SU-DHL-6 (cell line): ENCODE data around the gene C9orf78.

Experiments used
- H2AFZ ChIP-seq: fragments of 200-600 bp; sonication (generic); 2 replicates; pipeline ENCODE4 v1.6.1; 2014; ENCODE audit warnings: low read depth, mild to moderate bottlenecking, moderate library complexity, mixed read lengths, antibody characterized with exemption, low read length; ENCODE audit not compliant: severe bottlenecking
- H3F3A ChIP-seq: fragments of 200-600 bp; shearing (Covaris generic); 2 replicates; pipeline ENCODE4 v1.6.0; 2016; ENCODE audit warnings: antibody characterized with exemption, mild to moderate bottlenecking; ENCODE audit not compliant: insufficient read depth
- H3K27ac ChIP-seq: fragments of 200-600 bp; sonication (generic); 2 replicates; pipeline ENCODE4 v1.5.1; 2016; ENCODE audit warnings: low read depth, mild to moderate bottlenecking, low read length, moderate library complexity, mixed read lengths
- H3K27me3 ChIP-seq: fragments of 200-600 bp; sonication (generic), shearing (Covaris generic); 2 replicates; pipeline ENCODE4 v1.6.0; 2014; ENCODE audit warnings: mild to moderate bottlenecking, low read length
- H3K36me3 ChIP-seq: fragments of 200-600 bp; sonication (generic); 2 replicates; pipeline ENCODE4 v1.6.1; 2014; ENCODE audit warnings: mild to moderate bottlenecking, low read length, mixed read lengths
- H3K4me2 ChIP-seq: fragments of 300-600, 200-600 bp; shearing (Covaris generic), sonication (generic); 2 replicates; pipeline ENCODE4 v1.6.0; 2014; ENCODE audit warnings: low read length, low read depth, mild to moderate bottlenecking; ENCODE audit not compliant: poor library complexity, severe bottlenecking
- H3K4me3 ChIP-seq: fragments of 200-600 bp; sonication (generic); 2 replicates; pipeline ENCODE4 v1.5.1; 2014; ENCODE audit warnings: antibody characterized with exemption, low read length, mild to moderate bottlenecking, mixed read lengths; ENCODE audit not compliant: insufficient read depth, poor library complexity, severe bottlenecking
- H3K79me2 ChIP-seq: fragments of 200-600 bp; sonication (generic); 2 replicates; pipeline ENCODE4 v1.6.1; 2014; ENCODE audit warnings: mild to moderate bottlenecking, low read length, moderate library complexity; ENCODE audit not compliant: insufficient read depth
- H3K9ac ChIP-seq: fragments of 200-600 bp; sonication (generic); 2 replicates; pipeline ENCODE4 v1.7.0; 2014; ENCODE audit warnings: mild to moderate bottlenecking, low read length
- H3K9me2 ChIP-seq: fragments of 200-600 bp; sonication (generic); replicated peaks from 2 replicates; pipeline ENCODE4 v1.6.1; 2014; ENCODE audit warnings: low read length; ENCODE audit not compliant: insufficient read depth
- H3K9me3 ChIP-seq: fragments of 200-600 bp; sonication (generic); 2 replicates; pipeline ENCODE4 v1.6.1; 2014; ENCODE audit warnings: low read length, mixed read lengths; ENCODE audit not compliant: insufficient read depth
- H4K20me1 ChIP-seq: fragments of 200-600 bp; sonication (generic); 2 replicates; pipeline ENCODE4 v1.6.1; 2014; ENCODE audit warnings: low read depth, mild to moderate bottlenecking, antibody characterized with exemption, low read length, moderate library complexity, mixed read lengths
- CTCF ChIP-seq: fragments of 200-600 bp; sonication (generic); IDR thresholded peaks from one replicate; pipeline ENCODE4 v1.5.1; 2017; ENCODE audit warnings: antibody characterized with exemption, mild to moderate bottlenecking, low read length, moderate library complexity; ENCODE audit not compliant: insufficient read depth, poor library complexity, severe bottlenecking
- EZH2phosphoT487 ChIP-seq: fragments of 200-600 bp; sonication (generic), shearing (Covaris generic); conservative IDR thresholded peaks from 2 replicates; pipeline ENCODE4 v1.6.1; 2018; ENCODE audit warnings: mild to moderate bottlenecking, antibody characterized with exemption, low read length, moderate library complexity, mixed read lengths

Gene C9orf78, protein sequence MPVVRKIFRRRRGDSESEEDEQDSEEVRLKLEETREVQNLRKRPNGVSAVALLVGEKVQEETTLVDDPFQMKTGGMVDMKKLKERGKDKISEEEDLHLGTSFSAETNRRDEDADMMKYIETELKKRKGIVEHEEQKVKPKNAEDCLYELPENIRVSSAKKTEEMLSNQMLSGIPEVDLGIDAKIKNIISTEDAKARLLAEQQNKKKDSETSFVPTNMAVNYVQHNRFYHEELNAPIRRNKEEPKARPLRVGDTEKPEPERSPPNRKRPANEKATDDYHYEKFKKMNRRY

DNA sequence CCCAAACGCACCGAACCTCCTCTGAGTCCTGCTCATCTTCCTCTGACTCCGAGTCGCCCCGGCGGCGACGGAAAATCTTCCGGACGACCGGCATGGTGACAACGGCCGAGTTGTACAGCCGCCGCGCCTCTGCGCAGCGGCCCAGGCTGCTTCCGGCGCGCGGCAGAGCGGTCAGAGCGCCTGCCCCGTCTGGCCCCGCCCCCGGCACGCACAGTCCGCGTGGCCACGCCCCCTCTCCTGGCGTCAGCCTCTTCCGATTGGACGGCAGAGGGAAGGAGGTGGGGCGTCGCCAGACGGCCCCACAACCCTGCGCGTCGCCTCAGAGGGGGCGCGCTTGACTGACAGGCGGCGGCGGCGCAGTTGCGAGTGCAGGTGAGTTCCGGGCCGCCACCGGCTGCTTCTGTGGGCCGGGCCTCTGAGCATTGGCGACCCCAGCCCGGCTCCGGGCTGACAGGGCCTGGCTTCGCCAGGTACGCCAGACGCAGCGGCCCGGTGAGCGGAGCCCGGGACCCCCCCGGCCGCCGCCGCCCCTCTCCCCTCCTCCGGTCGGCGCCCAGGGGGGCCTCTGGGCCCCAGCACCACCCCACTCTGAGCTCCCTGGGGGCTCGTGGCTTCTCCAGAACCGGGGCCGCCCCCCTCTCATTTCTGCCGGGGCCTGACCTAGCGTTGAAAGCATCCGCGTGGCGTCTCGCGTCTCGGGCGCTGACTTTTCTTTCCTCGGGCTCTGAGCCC is at the start of gene C9orf78, which contains the start of gene USP20:
Gene C9orf78, minus strand, starts transcription at position 148 of the 732 bp plus-strand sequence. Its CDS starts 54 bp downstream, at position 94.
Gene USP20, plus strand, starts transcription at position 331 of the 732 bp plus-strand sequence. CDS start 17,098 bp downstream, outside the sequence.
- TF ChIP-seq CTCF (no peak), EZH2phosphoT487 (no peak)
- Histone ChIP-seq H3F3A (no peaks in the 10 kb centered on the region), H3K36me3 (peaks cover 10% of the 10 kb centered on the region; the same call in 1 of the 2 replicates), H3K9me3 (no peaks in the 10 kb centered on the region), H3K9ac (peak within 1 kb of the TSS; percentile 75), H3K4me3 (peak within 1 kb of the TSS; percentile 86), H3K79me2 (peaks cover 18% of the 10 kb centered on the region), H3K4me2 (peak within 1 kb of the TSS; percentile 95), H3K9me2 (no peaks in the 10 kb centered on the region), H3K27me3 (no peaks in the 10 kb centered on the region), H3K27ac (peak within 1 kb of the TSS; percentile 39), H4K20me1 (no peaks in the 10 kb centered on the region), H2AFZ (peak within 1 kb of the TSS; percentile 52)

DNA sequence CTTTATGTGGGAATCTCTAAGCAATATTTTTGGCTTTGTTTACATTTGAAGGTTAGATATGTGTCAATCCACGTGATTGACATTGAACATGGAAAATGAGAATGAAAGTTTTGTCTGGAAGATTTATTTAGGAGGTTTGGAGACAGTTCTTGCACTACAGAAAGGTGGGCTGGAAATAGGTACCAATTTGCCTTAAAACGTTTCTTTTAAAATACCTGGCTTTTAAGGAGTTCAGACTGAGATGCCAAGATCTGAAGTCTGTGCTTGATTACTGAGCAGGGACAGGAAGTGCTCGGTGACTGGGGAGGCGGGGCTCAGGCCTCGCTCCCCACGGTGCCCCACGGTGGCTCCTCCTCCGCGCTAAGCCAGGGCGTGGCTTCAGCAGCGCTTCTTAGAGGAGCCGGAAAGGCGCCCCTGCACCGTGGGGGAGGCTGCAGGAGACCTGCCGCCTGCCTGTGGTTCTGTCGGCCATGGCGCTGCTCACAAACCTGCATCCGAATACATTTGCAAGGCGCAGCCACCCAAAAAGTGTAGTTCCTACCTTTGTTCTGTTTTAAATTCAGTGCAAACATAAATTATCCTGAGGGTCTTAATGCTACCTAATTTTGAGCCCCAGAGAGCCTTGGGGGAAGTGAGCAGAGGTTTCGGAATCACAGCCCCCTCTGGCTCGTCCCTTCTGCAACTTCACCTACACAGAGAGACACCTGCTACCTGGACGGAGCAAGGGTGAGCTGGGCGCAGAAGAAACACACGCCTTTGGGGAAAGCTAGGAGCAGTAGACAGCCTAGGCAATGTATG is 49.3 kb upstream of the C9orf78 start:
- H3K9me2 ChIP-seq = no peaks in the 10 kb centered on the region
- peaks cover 40% of the 10 kb centered on the region for H3F3A ChIP-seq
- peak; percentile 9 for TF ChIP-seq CTCF
- TF ChIP-seq EZH2phosphoT487 = no peak
- H3K9ac ChIP-seq = peak overlapping the region; percentile 64
- no peaks in the 10 kb centered on the region for H3K9me3 ChIP-seq
- H3K79me2 ChIP-seq = no peaks in the 10 kb centered on the region
- no peak overlapping the region for H2AFZ ChIP-seq
- H4K20me1 ChIP-seq = no peaks in the 10 kb centered on the region
- no peaks in the 10 kb centered on the region for H3K27me3 ChIP-seq
- peak overlapping the region; percentile 97 for H3K27ac ChIP-seq
- peak overlapping the region; percentile 32 for H3K4me3 ChIP-seq
- peak overlapping the region; percentile 69 for H3K4me2 ChIP-seq
- peaks cover under 1% of the 10 kb centered on the region; the same call in 1 of the 2 replicates for H3K36me3 ChIP-seq

- Histone ChIP-seq H3K36me3 (no peaks in the 10 kb centered on the region), H3K4me2 (no peak overlapping the region), H3K27ac (no peak overlapping the region), H2AFZ (no peak overlapping the region), H3K4me3 (no peak overlapping the region), H3K9me3 (no peaks in the 10 kb centered on the region), H3K27me3 (no peaks in the 10 kb centered on the region), H4K20me1 (no peaks in the 10 kb centered on the region), H3F3A (peaks cover 18% of the 10 kb centered on the region), H3K9me2 (no peaks in the 10 kb centered on the region), H3K79me2 (no peaks in the 10 kb centered on the region), H3K9ac (no peak overlapping the region)
- no peak for TF ChIP-seq EZH2phosphoT487
- TF ChIP-seq CTCF = no peak
Observed at GRCh38 chr9:129881547-129882324, 46.7 kb upstream of the C9orf78 start.
